Natural killer cell (primary cell): ENCODE measurements around the gene ITFG1. TPM values are rescaled to one million over a fixed set of nuclear protein-coding genes. Genes with fewer than 3 reads are reported as not detected.
"Not testable (repeated sequence)": the region's sequence is repeated elsewhere in the genome, so short reads cannot be mapped to it uniquely, and the experiment has no call there.

Source experiments
- ATAC-seq, 3 donors: fragments of 150-1000 bp in 2 of 3; fragments of 200-7000 bp in 1 of 3; cut with Tn5 transposase; 1 replicate in 1 of 3; 2 replicates in 2 of 3; pipeline ENCODE4 v1.10.0; 2021; ENCODE audit warnings: mild to moderate bottlenecking in 2 of 3, moderate library complexity in 2 of 3
- DNase-seq, 2 donors: peaks; one replicate each; pipeline versions ENCODE4 v3.0.0 to v3.0.0-alpha.2; 2013 to 2021; ENCODE audit warnings: mixed read lengths in 1 of 2
- H3K27ac ChIP-seq: one replicate; pipeline ENCODE4 v1.5.1; 2013; ENCODE audit warnings: mild to moderate bottlenecking, low read length
- H3K27me3 ChIP-seq: one replicate; pipeline ENCODE4 v1.6.1; 2013; ENCODE audit warnings: low read length; ENCODE audit not compliant: control insufficient read depth, insufficient read depth
- H3K36me3 ChIP-seq: one replicate; pipeline ENCODE4 v1.6.1; 2013; ENCODE audit warnings: low read length; ENCODE audit not compliant: control insufficient read depth, insufficient read depth
- H3K4me1 ChIP-seq: one replicate; pipeline ENCODE4 v1.6.1; 2013; ENCODE audit warnings: low read length; ENCODE audit not compliant: control insufficient read depth, insufficient read depth
- H3K4me3 ChIP-seq: one replicate; pipeline ENCODE4 v1.5.1; 2013; ENCODE audit warnings: low read length
- H3K9me3 ChIP-seq: one replicate; pipeline ENCODE4 v1.6.1; 2013; ENCODE audit warnings: low read length; ENCODE audit not compliant: control insufficient read depth, insufficient read depth
- H3K27ac Mint-ChIP-seq, 2 donors: one replicate each; pipeline ENCODE4 v1.8.0; 2022; ENCODE audit warnings: mild to moderate bottlenecking in 2 of 2, mixed read lengths in 2 of 2, moderate library complexity in 1 of 2
- H3K27me3 Mint-ChIP-seq, 2 donors: one replicate each; pipeline ENCODE4 v1.8.0; 2022; ENCODE audit warnings: low read depth in 2 of 2, mixed read lengths in 2 of 2
- H3K36me3 Mint-ChIP-seq: one replicate; pipeline ENCODE4 v1.8.0; 2022; ENCODE audit warnings: mixed read lengths
- H3K4me1 Mint-ChIP-seq, 2 donors: one replicate each; pipeline ENCODE4 v1.8.0; 2022; ENCODE audit warnings: mixed read lengths in 2 of 2
- H3K4me3 Mint-ChIP-seq: one replicate; pipeline ENCODE4 v1.8.0; 2022; ENCODE audit warnings: mild to moderate bottlenecking, moderate library complexity, mixed read lengths
- H3K9me3 Mint-ChIP-seq, 2 donors: one replicate each; pipeline ENCODE4 v1.8.0; 2022; ENCODE audit warnings: mixed read lengths in 2 of 2
- WGBS: methylation state at CpG from one replicate; pipeline ENCODE4 v1.1.7; 2013; ENCODE audit warnings: missing lambda C conversion rate; ENCODE audit not compliant: insufficient coverage; 5-methylcytosine and 5-hydroxymethylcytosine counted together
- intact Hi-C: fragments of 100-400 bp; cut with micrococcal nuclease; formaldehyde crosslinking; loops from one replicate; pipeline ENCODE4 v1.14.2; 2022
- total RNA-seq, 4 donors: library from RNA; stranded (reverse); fragments of 120-200 nt in 1 of 4; gene quantifications; one replicate each; pipeline versions ENCODE4 v1.2.3 to v1.2.4, GENCODE V29; 2013 to 2022
- TF ChIP-seq, protein P1 (sequence below): fragments of 200-600 bp; IDR thresholded peaks from one replicate; pipeline ENCODE4 v1.8.0; 2022; ENCODE audit warnings: antibody characterized with exemption

ITFG1 gene
- total RNA-seq, 3 donors from 2014 or later (not counting 1 experiment from before 2014, with no cell fraction given) = 30.4 to 44.1 (median 38.2) TPM

DNA sequence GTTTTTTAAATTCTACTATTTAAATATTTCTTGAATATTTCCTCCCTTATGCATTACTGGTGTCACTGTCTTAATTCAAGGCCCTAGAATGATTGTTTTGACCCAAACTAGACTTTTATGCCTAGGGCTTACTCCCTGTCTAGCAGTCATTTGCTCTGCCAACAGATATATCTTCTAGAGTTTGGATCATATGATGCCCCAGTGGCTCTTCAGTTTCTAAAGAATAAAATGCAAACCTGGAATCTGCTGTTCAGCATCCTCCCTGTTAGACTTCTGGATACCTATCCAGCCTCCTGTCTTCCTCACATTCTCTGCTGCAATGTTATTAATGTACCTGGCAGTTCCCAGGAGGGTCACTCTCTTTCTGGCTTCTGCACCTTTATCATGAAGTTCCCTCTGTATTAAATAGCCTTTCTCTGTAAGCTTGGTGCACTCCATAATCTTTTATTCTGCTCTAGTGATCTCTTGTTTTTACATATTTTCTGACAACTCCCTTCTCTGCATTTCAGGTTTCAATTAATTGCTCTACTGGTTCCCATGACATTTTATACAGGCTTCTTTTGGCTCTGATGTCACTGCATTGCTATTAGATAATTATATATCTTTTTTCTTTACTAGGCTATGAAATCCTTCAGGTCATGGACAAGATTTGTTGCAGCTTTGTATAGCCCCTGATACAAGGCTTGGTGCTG is 15.9 kb upstream of the ITFG1 start:
- H3K36me3 ChIP-seq = no peaks in the 10 kb centered on the region
- peaks cover 13 to 23% of the 10 kb centered on the region in 2 donors for H3K4me1 Mint-ChIP-seq
- no peak for ATAC-seq
- H3K27me3 Mint-ChIP-seq = no peaks in the 10 kb centered on the region
- H3K9me3 Mint-ChIP-seq = no peaks in the 10 kb centered on the region
- TF ChIP-seq, protein P1, sequence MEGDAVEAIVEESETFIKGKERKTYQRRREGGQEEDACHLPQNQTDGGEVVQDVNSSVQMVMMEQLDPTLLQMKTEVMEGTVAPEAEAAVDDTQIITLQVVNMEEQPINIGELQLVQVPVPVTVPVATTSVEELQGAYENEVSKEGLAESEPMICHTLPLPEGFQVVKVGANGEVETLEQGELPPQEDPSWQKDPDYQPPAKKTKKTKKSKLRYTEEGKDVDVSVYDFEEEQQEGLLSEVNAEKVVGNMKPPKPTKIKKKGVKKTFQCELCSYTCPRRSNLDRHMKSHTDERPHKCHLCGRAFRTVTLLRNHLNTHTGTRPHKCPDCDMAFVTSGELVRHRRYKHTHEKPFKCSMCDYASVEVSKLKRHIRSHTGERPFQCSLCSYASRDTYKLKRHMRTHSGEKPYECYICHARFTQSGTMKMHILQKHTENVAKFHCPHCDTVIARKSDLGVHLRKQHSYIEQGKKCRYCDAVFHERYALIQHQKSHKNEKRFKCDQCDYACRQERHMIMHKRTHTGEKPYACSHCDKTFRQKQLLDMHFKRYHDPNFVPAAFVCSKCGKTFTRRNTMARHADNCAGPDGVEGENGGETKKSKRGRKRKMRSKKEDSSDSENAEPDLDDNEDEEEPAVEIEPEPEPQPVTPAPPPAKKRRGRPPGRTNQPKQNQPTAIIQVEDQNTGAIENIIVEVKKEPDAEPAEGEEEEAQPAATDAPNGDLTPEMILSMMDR = no peak
- H3K9me3 ChIP-seq = no peaks in the 10 kb centered on the region
- H3K27ac Mint-ChIP-seq = no peak overlapping the region
- no peak overlapping the region for H3K4me3 Mint-ChIP-seq
- no peak overlapping the region for H3K4me3 ChIP-seq
- H3K36me3 Mint-ChIP-seq = no peaks in the 10 kb centered on the region
- no peak for DNase-seq
- intact Hi-C loops = no loop called here
- no peaks in the 10 kb centered on the region for H3K4me1 ChIP-seq
- H3K27ac ChIP-seq = no peak overlapping the region
- H3K27me3 ChIP-seq = no peaks in the 10 kb centered on the region

DNA sequence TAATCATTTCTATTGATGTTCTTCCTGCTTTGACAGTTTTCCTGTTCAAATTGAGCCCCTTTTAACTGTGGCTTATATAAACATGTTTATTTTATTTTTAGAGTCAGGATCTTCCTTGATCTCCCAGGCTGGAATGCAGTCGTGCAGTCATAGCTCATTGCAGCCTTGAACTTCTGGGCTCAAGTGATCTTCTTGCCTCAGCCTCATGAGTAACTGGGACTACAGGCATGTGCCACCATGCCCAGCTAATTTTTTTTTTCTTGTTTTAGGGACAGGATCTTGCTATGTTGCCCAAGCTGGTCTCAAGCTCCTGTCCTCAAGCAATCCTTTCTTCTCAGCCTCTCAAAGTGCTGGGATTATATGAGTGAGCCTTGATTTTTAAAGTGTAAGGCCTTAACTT is 14.9 kb upstream of the ITFG1 start:
- 94% methylated on average over 1 of the region's 1 CpG for WGBS
- no peaks in the 10 kb centered on the region for H3K27me3 Mint-ChIP-seq
- Histone ChIP-seq H3K9me3 (no peaks in the 10 kb centered on the region), H3K36me3 (no peaks in the 10 kb centered on the region), H3K27me3 (no peaks in the 10 kb centered on the region), H3K4me3 (no peak overlapping the region), H3K4me1 (no peaks in the 10 kb centered on the region), H3K27ac (no peak overlapping the region)
- DNase-seq (no peak), ATAC-seq (no peak)
- H3K9me3 Mint-ChIP-seq = no peaks in the 10 kb centered on the region
- no peaks in the 10 kb centered on the region for H3K36me3 Mint-ChIP-seq
- H3K27ac Mint-ChIP-seq = no peak overlapping the region
- intact Hi-C loops = no loop called here
- peaks cover 19 to 28% of the 10 kb centered on the region in 2 donors for H3K4me1 Mint-ChIP-seq
- no peak overlapping the region for H3K4me3 Mint-ChIP-seq
- TF ChIP-seq, protein P1 = no peak

GRCh38 chr16:47473792-47474191 is 12.9 kb upstream of the ITFG1 start:
- no peak for DNase-seq
- Mint-ChIP-seq H3K9me3 (no peaks in the 10 kb centered on the region), H3K4me3 (no peak overlapping the region), H3K27me3 (no peaks in the 10 kb centered on the region), H3K27ac (no peak overlapping the region), H3K36me3 (no peaks in the 10 kb centered on the region), H3K4me1 (peaks cover 17 to 20% of the 10 kb centered on the region in 2 donors)
- Histone ChIP-seq H3K27me3 (no peaks in the 10 kb centered on the region), H3K9me3 (no peaks in the 10 kb centered on the region), H3K4me3 (no peak overlapping the region), H3K4me1 (no peaks in the 10 kb centered on the region), H3K36me3 (no peaks in the 10 kb centered on the region), H3K27ac (no peak overlapping the region)
- intact Hi-C loops = no loop called here
- TF ChIP-seq, protein P1 = no peak
- WGBS = 100% methylated on average over 2 of the region's 3 CpGs
- ATAC-seq = no peak

GRCh38 chr16:47473004-47473403 is 12.1 kb upstream of the ITFG1 start:
- H3K27me3 Mint-ChIP-seq = not testable (repeated sequence)

More at GRCh38 chr16:47473004-47473403, 12.1 kb upstream of the ITFG1 start:
- H3K9me3 Mint-ChIP-seq, intact Hi-C loops, H3K27me3 ChIP-seq, H3K4me3 Mint-ChIP-seq, H3K27ac ChIP-seq, ATAC-seq, DNase-seq, H3K9me3 ChIP-seq, H3K4me3 ChIP-seq, H3K4me1 ChIP-seq, H3K36me3 ChIP-seq, H3K27ac Mint-ChIP-seq, H3K36me3 Mint-ChIP-seq: not testable (repeated sequence)
- H3K4me1 Mint-ChIP-seq = peaks cover 22 to 24% of the 10 kb centered on the region in 2 donors
- WGBS = 82% methylated on average over 1 of the region's 2 CpGs
